ENCODE data around the gene PRKAR2B.

Gene PRKAR2B

GRCh38 chr7:107115114-107115513 is 70.6 kb downstream of the PRKAR2B start:
- in situ Hi-C loops (cut with MboI; ENCODE audit: low sequenced_read_pairs): no loop called here

- in situ Hi-C loops (cut with MboI; ENCODE audit: low sequenced_read_pairs): no loop called here
Measured at GRCh38 chr7:107115762-107116540, 71.4 kb downstream of the PRKAR2B start.

GRCh38 chr7:107118109-107118900 is 73.8 kb downstream of the PRKAR2B start:
- in situ Hi-C loops (cut with MboI; ENCODE audit: low sequenced_read_pairs): no loop called here

- in situ Hi-C loops (cut with MboI; ENCODE audit: low sequenced_read_pairs): no loop called here
Measured at GRCh38 chr7:107119376-107120105, 75.0 kb downstream of the PRKAR2B start.

- in situ Hi-C loops (cut with MboI; ENCODE audit: low sequenced_read_pairs): no loop called here
Measured at GRCh38 chr7:107122486-107122911, 78.0 kb downstream of the PRKAR2B start.

GRCh38 chr7:107123392-107123791 is 78.9 kb downstream of the PRKAR2B start:
- in situ Hi-C loops (cut with MboI; ENCODE audit: low sequenced_read_pairs): no loop called here

DNA sequence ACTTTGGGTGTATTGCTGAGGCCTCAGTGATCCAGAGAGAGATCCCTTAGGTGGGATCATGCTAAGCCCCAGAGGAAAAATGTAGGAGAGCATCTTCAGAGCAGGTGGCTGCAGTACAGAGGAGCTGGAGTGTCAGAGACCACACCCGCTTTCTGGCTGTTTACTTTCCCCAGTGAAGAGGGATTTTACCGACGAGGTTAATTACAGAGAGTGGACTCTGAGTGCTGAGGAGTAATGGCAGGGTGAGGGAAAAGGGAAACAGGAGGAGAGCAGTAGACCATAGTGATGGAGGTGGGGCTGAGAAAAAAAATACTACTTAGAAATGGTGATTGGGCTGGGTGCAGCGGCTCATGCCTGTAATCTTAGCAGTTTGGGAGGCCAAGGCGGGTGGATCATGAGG is 81.0 kb downstream of the PRKAR2B start:
- in situ Hi-C loops (cut with MboI; ENCODE audit: low sequenced_read_pairs): no loop called here

GRCh38 chr7:107128217-107128616 is 83.7 kb downstream of the PRKAR2B start:
- in situ Hi-C loops (cut with MboI; ENCODE audit: low sequenced_read_pairs): no loop called here

DNA sequence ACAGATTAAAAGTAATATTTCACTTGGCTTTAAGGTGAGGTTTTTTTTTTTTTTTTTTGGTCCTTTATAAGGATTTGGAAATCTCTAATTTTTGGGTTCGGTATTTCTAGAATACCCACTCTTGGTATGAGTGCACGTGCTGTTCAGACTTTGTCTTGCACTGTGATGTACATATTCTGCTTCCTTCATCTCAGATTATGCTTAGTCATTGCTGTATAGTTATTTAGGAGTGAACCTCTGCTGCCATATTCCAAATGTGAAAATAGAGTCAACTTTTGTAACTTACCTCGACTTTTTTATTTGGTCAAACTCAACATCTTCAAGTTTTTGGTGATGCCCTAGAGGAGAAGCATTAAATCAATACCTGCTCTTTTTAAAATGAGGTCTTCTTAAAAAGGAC is 84.2 kb downstream of the PRKAR2B start:
- in situ Hi-C loops (cut with MboI; ENCODE audit: low sequenced_read_pairs): no loop called here

GRCh38 chr7:107130487-107131220 is 86.1 kb downstream of the PRKAR2B start:
- in situ Hi-C loops (cut with MboI; ENCODE audit: low sequenced_read_pairs): no loop called here

DNA sequence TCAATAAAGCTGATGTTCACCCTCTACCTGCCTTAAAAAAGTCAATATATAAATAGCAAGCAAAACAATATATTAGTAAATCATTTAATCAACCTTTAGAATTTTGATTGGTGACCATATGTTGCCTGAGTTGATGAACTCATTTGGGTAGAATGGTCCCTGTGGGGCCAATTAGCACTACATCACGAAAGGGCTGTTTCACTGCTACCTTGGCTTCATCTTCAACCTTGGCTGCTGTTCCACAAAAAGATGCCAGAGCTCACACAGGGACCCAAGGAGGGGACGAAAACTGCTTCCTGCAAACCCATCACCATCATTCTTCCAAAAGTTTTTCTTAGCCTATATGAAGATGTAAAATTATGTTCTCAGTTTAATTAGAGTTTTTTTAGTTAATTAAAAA is 88.9 kb downstream of the PRKAR2B start:
- in situ Hi-C loops (cut with MboI; ENCODE audit: low sequenced_read_pairs): no loop called here

- in situ Hi-C loops (cut with MboI; ENCODE audit: low sequenced_read_pairs): no loop called here
Measured at GRCh38 chr7:107138696-107139420, 94.4 kb downstream of the PRKAR2B start.

- in situ Hi-C loops (cut with MboI; ENCODE audit: low sequenced_read_pairs): loop anchor here (10.0 kb wide), 2 partner anchors 199 to 349 kb away; no protein-coding TSS in a partner anchor
Measured at GRCh38 chr7:107143875-107144274, 99.4 kb downstream of the PRKAR2B start.

DNA sequence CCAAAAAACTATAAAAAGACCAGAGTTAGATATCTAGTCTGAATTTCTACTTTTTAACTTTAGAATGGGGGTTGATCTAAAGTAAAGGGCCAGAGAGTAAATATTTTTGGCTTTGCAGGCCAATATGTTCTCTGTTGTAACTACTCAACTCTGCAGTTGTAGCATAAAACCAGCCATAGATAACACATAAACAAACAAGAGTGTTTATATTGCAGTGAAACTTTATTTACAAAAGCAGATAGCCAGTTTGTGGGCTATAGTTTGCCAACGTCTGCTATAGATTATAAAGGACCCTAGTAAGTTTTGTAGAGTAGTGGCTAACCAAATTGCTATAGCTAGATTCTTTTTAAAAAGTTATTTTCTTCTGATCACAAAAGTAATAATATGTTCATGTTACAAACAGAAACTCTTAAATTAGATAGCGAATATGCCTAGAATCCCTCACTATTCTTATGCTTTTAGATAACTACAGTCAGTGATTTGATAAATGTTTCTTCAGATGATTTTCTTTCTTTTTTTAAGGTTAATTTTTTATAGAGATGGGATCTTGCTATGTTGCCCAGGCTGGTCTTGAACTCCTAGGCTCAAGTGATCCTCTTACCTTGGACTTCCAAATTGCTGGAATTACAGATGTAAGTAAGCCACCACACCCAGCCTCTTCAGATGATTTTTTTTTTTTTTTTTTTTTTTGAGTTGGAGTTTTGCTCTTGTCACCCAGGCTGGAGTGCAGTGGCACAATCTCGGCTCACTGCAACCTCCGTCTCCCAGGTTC is 100.7 kb downstream of the PRKAR2B start:
- in situ Hi-C loops (cut with MboI; ENCODE audit: low sequenced_read_pairs): loop anchor here (10.0 kb wide), 2 partner anchors 200 to 350 kb away; no protein-coding TSS in a partner anchor

GRCh38 chr7:107147464-107148393 is 103.2 kb downstream of the PRKAR2B start:
- in situ Hi-C loops (cut with MboI; ENCODE audit: low sequenced_read_pairs): loop anchor here (10.0 kb wide), 2 partner anchors 203 to 353 kb away; no protein-coding TSS in a partner anchor

DNA sequence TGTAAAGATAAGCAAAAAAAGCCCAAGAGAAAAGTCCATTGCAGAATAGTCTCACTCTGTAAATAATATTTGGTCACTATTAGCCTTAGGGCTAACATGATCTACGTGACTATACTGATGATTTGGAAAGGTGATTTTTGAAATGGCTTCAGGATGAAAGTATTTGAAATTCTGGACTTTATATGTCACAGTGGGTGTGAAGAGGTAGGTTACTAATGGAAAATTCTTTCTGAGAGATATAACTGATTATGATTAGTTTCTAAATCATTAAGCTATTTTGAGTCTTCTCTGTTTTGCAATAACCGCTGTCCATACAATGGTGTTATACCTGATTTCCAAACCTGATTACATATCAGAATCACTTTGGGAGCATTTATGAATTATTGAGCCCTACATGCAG is 104.2 kb downstream of the PRKAR2B start:
- in situ Hi-C loops (cut with MboI; ENCODE audit: low sequenced_read_pairs): loop anchor here (10.0 kb wide), 2 partner anchors 204 to 354 kb away; no protein-coding TSS in a partner anchor

DNA sequence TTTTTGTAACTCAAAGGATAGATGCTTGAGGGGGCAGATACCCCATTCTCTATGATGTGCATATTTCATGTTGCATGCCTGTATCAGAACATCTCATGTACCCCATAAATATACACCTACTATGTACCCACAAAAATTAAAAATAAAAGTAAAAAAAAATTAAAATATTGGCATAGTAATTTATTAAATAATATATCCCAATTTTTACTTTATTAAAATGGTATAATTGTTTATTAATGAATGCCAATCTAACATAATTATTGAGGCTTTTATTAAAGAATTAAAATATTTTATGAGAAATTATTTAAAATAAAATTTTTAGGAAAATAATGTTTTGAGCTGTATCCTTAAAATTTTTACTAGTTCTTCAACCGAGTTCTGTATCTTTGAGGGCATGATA is 105.4 kb downstream of the PRKAR2B start:
- in situ Hi-C loops (cut with MboI; ENCODE audit: low sequenced_read_pairs): loop anchor here (10.0 kb wide), 2 partner anchors 205 to 355 kb away; no protein-coding TSS in a partner anchor
